Activated naive CD8-positive, alpha-beta T cell treated with anti-CD3 and anti-CD28 coated beads, Interleukin-2, amount 10 ng/mL, durations not matched to agents 7 days and 5 days (primary cell): ENCODE results near the gene ZNF322. TPM values are rescaled to one million over a fixed set of nuclear protein-coding genes. Genes with fewer than 3 reads are reported as not detected.

Experiments
- ATAC-seq: fragments of 150-1000 bp; cut with Tn5 transposase; one replicate; pipeline ENCODE4 v1.10.0; 2021; ENCODE audit warnings: low read depth, moderate library complexity
- POLR2A ChIA-PET: fragments of 350-600 bp; sonication (Branson Sonifier 250); formaldehyde crosslinking; loops from one replicate; lab custom pipeline; 2021; ENCODE audit warnings: antibody characterized with exemption; lab: Charles Lee
- DNase-seq: peaks from one replicate; pipeline ENCODE4 v3.0.0; 2021
- H3K27ac Mint-ChIP-seq: one replicate; pipeline ENCODE4 v1.8.0; 2022; ENCODE audit warnings: mild to moderate bottlenecking, mixed read lengths
- H3K27me3 Mint-ChIP-seq: one replicate; pipeline ENCODE4 v1.8.0; 2022; ENCODE audit warnings: mild to moderate bottlenecking, moderate library complexity, mixed read lengths
- H3K36me3 Mint-ChIP-seq: one replicate; pipeline ENCODE4 v1.8.0; 2021; ENCODE audit warnings: mild to moderate bottlenecking, mixed read lengths
- H3K4me1 Mint-ChIP-seq: one replicate; pipeline ENCODE4 v1.8.0; 2021; ENCODE audit warnings: mixed read lengths
- H3K4me3 Mint-ChIP-seq: one replicate; pipeline ENCODE4 v1.8.0; 2022; ENCODE audit warnings: mild to moderate bottlenecking, moderate library complexity, mixed read lengths
- H3K9me3 Mint-ChIP-seq: one replicate; pipeline ENCODE4 v1.8.0; 2021; ENCODE audit warnings: mixed read lengths
- total RNA-seq, 2 experiments: library from RNA; stranded (reverse); gene quantifications; one replicate each; pipeline ENCODE4 v1.2.3, GENCODE V29; 2021

ZNF322 gene
- total RNA-seq, 2 experiments from 2014 or later, result 13.6 to 14.5 TPM

- POLR2A ChIA-PET, result no interaction called here
- ATAC-seq (no peak), DNase-seq (no peak)
- Mint-ChIP-seq H3K27me3 (no peaks in the 10 kb centered on the region), H3K36me3 (peaks cover 61% of the 10 kb centered on the region), H3K9me3 (peaks cover 13% of the 10 kb centered on the region), H3K27ac (no peak overlapping the region), H3K4me1 (no peaks in the 10 kb centered on the region), H3K4me3 (no peak overlapping the region)
These were observed 8.3 kb downstream of the ZNF322 start for GRCh38 chr6:26651133-26651781.

- peaks cover 33% of the 10 kb centered on the region for H3K9me3 Mint-ChIP-seq
- no peak overlapping the region for H3K4me3 Mint-ChIP-seq
- no peak overlapping the region for H3K27ac Mint-ChIP-seq
- peaks cover 61% of the 10 kb centered on the region for H3K36me3 Mint-ChIP-seq
- POLR2A ChIA-PET, result no interaction called here
- no peaks in the 10 kb centered on the region for H3K4me1 Mint-ChIP-seq
- no peak for ATAC-seq
- no peaks in the 10 kb centered on the region for H3K27me3 Mint-ChIP-seq
- DNase-seq, result no peak
These were observed 13.5 kb downstream of the ZNF322 start for GRCh38 chr6:26646074-26646473.

- ATAC-seq (no peak), DNase-seq (no peak)
- H3K36me3 Mint-ChIP-seq, result peaks cover 65% of the 10 kb centered on the region
- POLR2A ChIA-PET, result no interaction called here
- H3K9me3 Mint-ChIP-seq, result peaks cover 39% of the 10 kb centered on the region
- H3K4me1 Mint-ChIP-seq, result no peaks in the 10 kb centered on the region
- H3K4me3 Mint-ChIP-seq, result no peak overlapping the region
- no peaks in the 10 kb centered on the region for H3K27me3 Mint-ChIP-seq
- H3K27ac Mint-ChIP-seq, result no peak overlapping the region
These were observed 18.7 kb downstream of the ZNF322 start for GRCh38 chr6:26640806-26641205.

GRCh38 chr6:26629359-26629758 is 30.2 kb downstream of the ZNF322 start:
- POLR2A ChIA-PET, result no interaction called here
- Mint-ChIP-seq H3K9me3 (peaks cover 6% of the 10 kb centered on the region), H3K4me1 (no peaks in the 10 kb centered on the region)

GRCh38 chr6:26627843-26628242 is 31.7 kb downstream of the ZNF322 start:
- no peak overlapping the region for H3K27ac Mint-ChIP-seq
- ATAC-seq (no peak), DNase-seq (no peak)
- H3K36me3 Mint-ChIP-seq, result no peaks in the 10 kb centered on the region
- no peaks in the 10 kb centered on the region for H3K4me1 Mint-ChIP-seq
- peaks cover 4% of the 10 kb centered on the region for H3K9me3 Mint-ChIP-seq
- peaks cover 4% of the 10 kb centered on the region for H3K27me3 Mint-ChIP-seq
- H3K4me3 Mint-ChIP-seq, result no peak overlapping the region
- POLR2A ChIA-PET, result no interaction called here

More at GRCh38 chr6:26629359-26629758, 30.2 kb downstream of the ZNF322 start:
- DNase-seq (no peak), ATAC-seq (no peak)
- Mint-ChIP-seq H3K27me3 (no peaks in the 10 kb centered on the region), H3K27ac (no peak overlapping the region), H3K4me3 (no peak overlapping the region), H3K36me3 (peaks cover 11% of the 10 kb centered on the region)

GRCh38 chr6:26624557-26624956 is 35.0 kb downstream of the ZNF322 start:
- H3K4me1 Mint-ChIP-seq, result no peaks in the 10 kb centered on the region
- H3K4me3 Mint-ChIP-seq, result no peak overlapping the region
- H3K27ac Mint-ChIP-seq, result no peak overlapping the region
- no peak for DNase-seq
- H3K27me3 Mint-ChIP-seq, result peaks cover 17% of the 10 kb centered on the region
- POLR2A ChIA-PET, result no interaction called here
- H3K36me3 Mint-ChIP-seq, result no peaks in the 10 kb centered on the region
- peaks cover 1% of the 10 kb centered on the region for H3K9me3 Mint-ChIP-seq
- no peak for ATAC-seq

- Mint-ChIP-seq H3K4me3 (no peak overlapping the region), H3K4me1 (no peaks in the 10 kb centered on the region), H3K9me3 (peaks cover 1% of the 10 kb centered on the region), H3K27ac (no peak overlapping the region), H3K27me3 (peaks cover 17% of the 10 kb centered on the region), H3K36me3 (no peaks in the 10 kb centered on the region)
- POLR2A ChIA-PET, result no interaction called here
- DNase-seq, result no peak
- no peak for ATAC-seq
These were observed 36.1 kb downstream of the ZNF322 start for GRCh38 chr6:26623339-26623859.

GRCh38 chr6:26613689-26614683 is 45.6 kb downstream of the ZNF322 start:
- POLR2A ChIA-PET, result no interaction called here
- no peak for ATAC-seq
- peak; percentile 42 for DNase-seq
- H3K36me3 Mint-ChIP-seq, result no peaks in the 10 kb centered on the region
- peaks cover 7% of the 10 kb centered on the region for H3K4me1 Mint-ChIP-seq
- H3K27ac Mint-ChIP-seq, result no peak overlapping the region
- peak overlapping the region; percentile 67 for H3K4me3 Mint-ChIP-seq
- peaks cover 5% of the 10 kb centered on the region for H3K9me3 Mint-ChIP-seq
- peaks cover 47% of the 10 kb centered on the region for H3K27me3 Mint-ChIP-seq

- no peak overlapping the region for H3K27ac Mint-ChIP-seq
- peaks cover 5% of the 10 kb centered on the region for H3K9me3 Mint-ChIP-seq
- no peak for ATAC-seq
- H3K4me3 Mint-ChIP-seq, result peak overlapping the region; percentile 22
- no peaks in the 10 kb centered on the region for H3K36me3 Mint-ChIP-seq
- peaks cover 7% of the 10 kb centered on the region for H3K4me1 Mint-ChIP-seq
- DNase-seq, result no peak
- H3K27me3 Mint-ChIP-seq, result peaks cover 47% of the 10 kb centered on the region
- POLR2A ChIA-PET, result no interaction called here
These were observed 46.3 kb downstream of the ZNF322 start for GRCh38 chr6:26613201-26613600.

GRCh38 chr6:26611599-26611998 is 47.9 kb downstream of the ZNF322 start:
- Mint-ChIP-seq H3K27me3 (peaks cover 47% of the 10 kb centered on the region), H3K4me1 (peaks cover 13% of the 10 kb centered on the region), H3K9me3 (peaks cover 5% of the 10 kb centered on the region), H3K36me3 (no peaks in the 10 kb centered on the region), H3K4me3 (no peak overlapping the region), H3K27ac (no peak overlapping the region)
- POLR2A ChIA-PET, result no interaction called here
- ATAC-seq (no peak), DNase-seq (no peak)

GRCh38 chr6:26609463-26609862 is 50.1 kb downstream of the ZNF322 start:
- peaks cover 31% of the 10 kb centered on the region for H3K27me3 Mint-ChIP-seq
- no peaks in the 10 kb centered on the region for H3K9me3 Mint-ChIP-seq
- no peak for ATAC-seq
- POLR2A ChIA-PET, result interaction anchor here (0.7 kb wide), 1 partner anchor 17 kb away, joined by 6 read pairs; no protein-coding TSS in a partner anchor
- H3K27ac Mint-ChIP-seq, result no peak overlapping the region
- no peaks in the 10 kb centered on the region for H3K36me3 Mint-ChIP-seq
- no peak for DNase-seq
- peaks cover 10% of the 10 kb centered on the region for H3K4me1 Mint-ChIP-seq
- H3K4me3 Mint-ChIP-seq, result no peak overlapping the region

- DNase-seq, result no peak
- H3K27me3 Mint-ChIP-seq, result peaks cover 13% of the 10 kb centered on the region
- H3K36me3 Mint-ChIP-seq, result no peaks in the 10 kb centered on the region
- H3K4me3 Mint-ChIP-seq, result peak overlapping the region; percentile 64
- POLR2A ChIA-PET, result no interaction called here
- peaks cover 6% of the 10 kb centered on the region for H3K4me1 Mint-ChIP-seq
- H3K27ac Mint-ChIP-seq, result peak overlapping the region; percentile 67
- peak; percentile 90 for ATAC-seq
- H3K9me3 Mint-ChIP-seq, result no peaks in the 10 kb centered on the region
These were observed 51.9 kb downstream of the ZNF322 start for GRCh38 chr6:26607434-26608230.

GRCh38 chr6:26604797-26605196 is 54.7 kb downstream of the ZNF322 start:
- POLR2A ChIA-PET, result interaction anchor here (0.6 kb wide), 1 partner anchor 656 kb away, joined by 3 read pairs; no protein-coding TSS in a partner anchor
- no peak for ATAC-seq
- H3K36me3 Mint-ChIP-seq, result peaks cover 2% of the 10 kb centered on the region
- H3K4me3 Mint-ChIP-seq, result no peak overlapping the region
- H3K27me3 Mint-ChIP-seq, result peaks cover 3% of the 10 kb centered on the region
- no peak overlapping the region for H3K27ac Mint-ChIP-seq
- H3K9me3 Mint-ChIP-seq, result no peaks in the 10 kb centered on the region
- DNase-seq, result no peak
- H3K4me1 Mint-ChIP-seq, result peaks cover 8% of the 10 kb centered on the region
